GM19397 (cell line): ENCODE results near the gene MYH4.

Source experiments
- ATAC-seq: cut with Tn5 transposase; IDR thresholded peaks from one replicate; pipeline ENCODE4 v1.9.1; 2021; ENCODE audit warnings: mild to moderate bottlenecking, moderate library complexity; ENCODE audit not compliant: unreplicated experiment

MYH4 gene

GRCh38 chr17:10469459-10469858 is at the start of gene MYH4:
Gene MYH4, minus strand, starts transcription at chr17:10469559. Its CDS starts 2,814 bp downstream, at chr17:10466745.
- ATAC-seq = no peak

GRCh38 chr17:10518271-10519037 is 49.1 kb upstream of the MYH4 start, which contains the start of gene MYH1:
Gene MYH1, minus strand, starts transcription at chr17:10518542. Its CDS starts 1,900 bp downstream, at chr17:10516642.
- no peak for ATAC-seq

- no peak for ATAC-seq
Measured at GRCh38 chr17:10516638-10517037, 47.3 kb upstream of the MYH4 start.

GRCh38 chr17:10516065-10516464 is 46.7 kb upstream of the MYH4 start:
- no peak for ATAC-seq

GRCh38 chr17:10513299-10514067 is 44.1 kb upstream of the MYH4 start:
- ATAC-seq = no peak

- ATAC-seq = no peak
Measured at GRCh38 chr17:10512856-10513255, 43.5 kb upstream of the MYH4 start.

GRCh38 chr17:10499950-10500349 is 30.6 kb upstream of the MYH4 start:
- no peak for ATAC-seq

- ATAC-seq = no peak
Measured at GRCh38 chr17:10492004-10492403, 22.6 kb upstream of the MYH4 start.

- no peak for ATAC-seq
Measured at GRCh38 chr17:10482252-10482651, 12.9 kb upstream of the MYH4 start.

- ATAC-seq = no peak
Measured at GRCh38 chr17:10477701-10478100, 8.3 kb upstream of the MYH4 start.

GRCh38 chr17:10474536-10474935 is 5.2 kb upstream of the MYH4 start:
- ATAC-seq = no peak

- ATAC-seq = no peak
Measured at GRCh38 chr17:10471858-10472257, 2.5 kb upstream of the MYH4 start.

- no peak for ATAC-seq
Measured at GRCh38 chr17:10463402-10463801, 6.0 kb downstream of the MYH4 start.

GRCh38 chr17:10460062-10460461 is 9.3 kb downstream of the MYH4 start:
- no peak for ATAC-seq

GRCh38 chr17:10458701-10459100 is 10.7 kb downstream of the MYH4 start:
- no peak for ATAC-seq

GRCh38 chr17:10457952-10458351 is 11.4 kb downstream of the MYH4 start:
- no peak for ATAC-seq

- no peak for ATAC-seq
Measured at GRCh38 chr17:10447026-10447931, 22.1 kb downstream of the MYH4 start.

- ATAC-seq = no peak
Measured at GRCh38 chr17:10439816-10440215, 29.5 kb downstream of the MYH4 start.

- no peak for ATAC-seq
Measured at GRCh38 chr17:10435096-10435495, 34.3 kb downstream of the MYH4 start.

GRCh38 chr17:10429421-10430045 is 39.8 kb downstream of the MYH4 start:
- no peak for ATAC-seq

GRCh38 chr17:10428781-10429180 is 40.6 kb downstream of the MYH4 start:
- ATAC-seq = no peak
